CD4-positive, CD25-positive, alpha-beta regulatory T cell (primary cell): ENCODE data around the gene DZIP1L. TPM values are rescaled to one million over a fixed set of nuclear protein-coding genes. Genes with fewer than 3 reads are reported as not detected.

ENCODE experiments used
- ATAC-seq, 2 donors: fragments of 150-1000 bp; cut with Tn5 transposase; one replicate each; pipeline ENCODE4 v1.10.0; 2021; ENCODE audit warnings: low read depth in 2 of 2, moderate number of reproducible peaks in 2 of 2, moderate library complexity in 1 of 2
- DNase-seq, 3 donors: peaks; one replicate each; pipeline versions ENCODE4 v3.0.0 to v3.0.0-alpha.2; 2012 to 2022; ENCODE audit warnings: mixed read lengths in 1 of 3
- H3K27ac ChIP-seq: one replicate; pipeline ENCODE4 v1.7.0; 2013; ENCODE audit warnings: mild to moderate bottlenecking, low read length; ENCODE audit not compliant: insufficient read depth, poor library complexity, severe bottlenecking
- H3K27me3 ChIP-seq: one replicate; pipeline ENCODE4 v1.7.0; 2013; ENCODE audit warnings: low read length; ENCODE audit not compliant: control insufficient read depth, insufficient read depth
- H3K36me3 ChIP-seq: one replicate; pipeline ENCODE4 v1.7.0; 2013; ENCODE audit warnings: mild to moderate bottlenecking, low read length, moderate library complexity; ENCODE audit not compliant: control insufficient read depth, insufficient read depth
- H3K4me1 ChIP-seq: 2 replicates; pipeline ENCODE4 v1.7.0; 2013; ENCODE audit warnings: mild to moderate bottlenecking, low read length; ENCODE audit not compliant: insufficient read depth, control insufficient read depth, poor library complexity, severe bottlenecking
- H3K4me3 ChIP-seq: one replicate; pipeline ENCODE4 v1.7.0; 2013; ENCODE audit warnings: low read depth, mild to moderate bottlenecking, low read length, moderate library complexity
- H3K9me3 ChIP-seq, 2 experiments: 1 replicate in 1 of 2; 2 replicates in 1 of 2; pipeline ENCODE4 v1.7.0; 2013; ENCODE audit warnings: low read length in 2 of 2, mild to moderate bottlenecking in 1 of 2, moderate library complexity in 1 of 2; ENCODE audit not compliant: control insufficient read depth in 2 of 2
- H3K27ac Mint-ChIP-seq, 3 donors: one replicate each; pipeline ENCODE4 v1.8.0; 2020 to 2022; ENCODE audit warnings: mild to moderate bottlenecking in 3 of 3, mixed read lengths in 3 of 3, moderate library complexity in 2 of 3
- H3K27me3 Mint-ChIP-seq: one replicate; pipeline ENCODE4 v1.8.0; 2022; ENCODE audit warnings: mild to moderate bottlenecking, mixed read lengths
- H3K36me3 Mint-ChIP-seq: one replicate; pipeline ENCODE4 v1.8.0; 2020; ENCODE audit warnings: mixed read lengths
- H3K4me1 Mint-ChIP-seq, 4 donors: one replicate each; pipeline ENCODE4 v1.8.0; 2020 to 2022; ENCODE audit warnings: mixed read lengths in 4 of 4, mild to moderate bottlenecking in 1 of 4
- H3K4me3 Mint-ChIP-seq, 4 donors: one replicate each; pipeline ENCODE4 v1.8.0; 2020 to 2022; ENCODE audit warnings: mild to moderate bottlenecking in 4 of 4, mixed read lengths in 4 of 4, moderate library complexity in 3 of 4
- H3K9me3 Mint-ChIP-seq, 7 donors: one replicate each; pipeline ENCODE4 v1.8.0; 2020 to 2022; ENCODE audit warnings: mixed read lengths in 7 of 7, mild to moderate bottlenecking in 3 of 7, moderate library complexity in 2 of 7
- polyA plus RNA-seq, 4 donors: library from polyadenylated mRNA; unstranded; fragments of 300-500 nt; fragmentation: Illumina TruSeq; gene quantifications; one replicate each; pipeline ENCODE4 v1.2.3, GENCODE V29; 2021
- total RNA-seq: library from RNA; stranded (reverse); gene quantifications from one replicate; pipeline ENCODE4 v1.2.3, GENCODE V29; 2022

Gene DZIP1L
- total and polyA plus RNA-seq, 5 donors from 2014 or later = not detected

- no peak for ATAC-seq
- H3K9me3 Mint-ChIP-seq = peaks cover 0 to 1% (median 0%) of the 10 kb centered on the region in 7 donors
- peaks cover 19% of the 10 kb centered on the region for H3K27me3 Mint-ChIP-seq
- Histone ChIP-seq H3K27me3 (no peaks in the 10 kb centered on the region), H3K36me3 (no peaks in the 10 kb centered on the region), H3K9me3 (no peaks in the 10 kb centered on the region), H3K27ac (no peak overlapping the region), H3K4me3 (no peak overlapping the region), H3K4me1 (no peaks in the 10 kb centered on the region)
- no peak overlapping the region for H3K4me3 Mint-ChIP-seq
- no peaks in the 10 kb centered on the region for H3K4me1 Mint-ChIP-seq
- peak in 1 of 3 donors; percentile 35 for DNase-seq
- no peak overlapping the region for H3K27ac Mint-ChIP-seq
- no peaks in the 10 kb centered on the region for H3K36me3 Mint-ChIP-seq
Measured at GRCh38 chr3:138066383-138066782, 49.0 kb downstream of the DZIP1L start.

DNA sequence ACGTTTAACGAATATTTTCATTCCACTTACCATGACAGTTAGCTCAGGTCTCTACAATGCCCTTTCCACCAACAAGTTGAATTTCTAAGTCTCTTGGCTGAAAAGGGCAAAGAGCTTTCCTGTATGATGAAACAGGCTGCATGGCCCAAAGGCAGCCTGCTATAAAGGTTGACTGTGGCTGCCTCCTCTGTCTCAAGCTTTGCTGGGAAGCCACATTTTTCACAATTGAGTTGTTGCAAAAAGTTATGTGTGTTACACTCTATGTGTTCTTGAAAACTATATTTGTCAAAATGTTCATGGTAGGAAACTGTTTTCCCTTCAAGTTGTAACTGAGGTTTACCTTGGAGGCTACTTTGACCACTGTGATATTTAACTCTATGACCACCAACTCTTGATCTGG lies 49.5 kb downstream of the DZIP1L start:
- no peaks in the 10 kb centered on the region for H3K4me1 ChIP-seq
- H3K36me3 Mint-ChIP-seq = no peaks in the 10 kb centered on the region
- ATAC-seq = no peak

GRCh38 chr3:138063416-138063815 lies 52.0 kb downstream of the DZIP1L start:
- DNase-seq (no peak), ATAC-seq (no peak)
- no peaks in the 10 kb centered on the region for H3K9me3 ChIP-seq
- Mint-ChIP-seq H3K27me3 (peaks cover 13% of the 10 kb centered on the region), H3K4me3 (no peak overlapping the region), H3K36me3 (no peaks in the 10 kb centered on the region), H3K4me1 (no peaks in the 10 kb centered on the region), H3K27ac (no peak overlapping the region), H3K9me3 (peaks cover 0 to 1% (median 0%) of the 10 kb centered on the region in 7 donors)
- H3K4me3 ChIP-seq = no peak overlapping the region
- no peaks in the 10 kb centered on the region for H3K4me1 ChIP-seq
- H3K27me3 ChIP-seq = no peaks in the 10 kb centered on the region
- H3K27ac ChIP-seq = no peak overlapping the region
- H3K36me3 ChIP-seq = no peaks in the 10 kb centered on the region

More for the DNA sequence above, 49.5 kb downstream of the DZIP1L start:
- H3K9me3 ChIP-seq = no peaks in the 10 kb centered on the region
- no peak overlapping the region for H3K4me3 ChIP-seq
- Mint-ChIP-seq H3K4me1 (no peaks in the 10 kb centered on the region), H3K27ac (no peak overlapping the region), H3K9me3 (peaks cover 0 to 1% (median 0%) of the 10 kb centered on the region in 7 donors), H3K4me3 (no peak overlapping the region), H3K27me3 (peaks cover 15% of the 10 kb centered on the region)
- no peak for DNase-seq
- H3K27ac ChIP-seq = no peak overlapping the region
- H3K27me3 ChIP-seq = no peaks in the 10 kb centered on the region
- no peaks in the 10 kb centered on the region for H3K36me3 ChIP-seq

DNA sequence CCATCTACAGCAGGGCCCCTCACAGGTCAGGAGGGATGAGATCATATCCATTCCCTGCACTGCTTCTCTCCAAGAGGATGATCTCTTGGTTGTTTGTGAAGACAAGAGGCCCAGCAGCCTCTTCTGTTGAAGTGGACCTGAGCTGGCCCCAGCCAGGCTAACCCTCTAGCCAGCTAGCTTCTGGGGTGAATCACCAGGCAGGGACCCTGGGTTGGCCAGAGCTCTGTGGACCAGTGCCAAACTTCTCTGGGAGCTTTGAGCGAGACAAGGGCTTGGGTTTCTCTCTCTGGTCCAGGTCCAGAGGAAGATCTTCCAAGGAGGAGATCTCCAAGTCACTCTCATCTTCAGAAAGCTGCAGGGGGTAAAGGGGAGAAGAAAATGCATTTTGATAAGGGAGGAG lies 52.8 kb downstream of the DZIP1L start:
- Histone ChIP-seq H3K4me1 (no peaks in the 10 kb centered on the region), H3K36me3 (no peaks in the 10 kb centered on the region), H3K4me3 (no peak overlapping the region), H3K27ac (no peak overlapping the region), H3K27me3 (no peaks in the 10 kb centered on the region), H3K9me3 (no peaks in the 10 kb centered on the region)
- Mint-ChIP-seq H3K4me3 (no peak overlapping the region), H3K27me3 (peaks cover 16% of the 10 kb centered on the region), H3K4me1 (no peaks in the 10 kb centered on the region), H3K36me3 (no peaks in the 10 kb centered on the region), H3K27ac (no peak overlapping the region), H3K9me3 (peaks cover 0 to 1% (median 0%) of the 10 kb centered on the region in 7 donors)
- no peak for ATAC-seq
- no peak for DNase-seq

- Mint-ChIP-seq H3K9me3 (peaks cover 0 to 1% (median 0%) of the 10 kb centered on the region in 7 donors), H3K27me3 (peaks cover 12% of the 10 kb centered on the region), H3K4me3 (no peak overlapping the region), H3K4me1 (no peaks in the 10 kb centered on the region), H3K36me3 (no peaks in the 10 kb centered on the region), H3K27ac (no peak overlapping the region)
- Histone ChIP-seq H3K27ac (no peak overlapping the region), H3K4me3 (no peak overlapping the region), H3K27me3 (no peaks in the 10 kb centered on the region), H3K9me3 (no peaks in the 10 kb centered on the region), H3K4me1 (no peaks in the 10 kb centered on the region), H3K36me3 (no peaks in the 10 kb centered on the region)
- DNase-seq (no peak), ATAC-seq (no peak)
Measured at GRCh38 chr3:138062037-138062436, 53.4 kb downstream of the DZIP1L start.

DNA sequence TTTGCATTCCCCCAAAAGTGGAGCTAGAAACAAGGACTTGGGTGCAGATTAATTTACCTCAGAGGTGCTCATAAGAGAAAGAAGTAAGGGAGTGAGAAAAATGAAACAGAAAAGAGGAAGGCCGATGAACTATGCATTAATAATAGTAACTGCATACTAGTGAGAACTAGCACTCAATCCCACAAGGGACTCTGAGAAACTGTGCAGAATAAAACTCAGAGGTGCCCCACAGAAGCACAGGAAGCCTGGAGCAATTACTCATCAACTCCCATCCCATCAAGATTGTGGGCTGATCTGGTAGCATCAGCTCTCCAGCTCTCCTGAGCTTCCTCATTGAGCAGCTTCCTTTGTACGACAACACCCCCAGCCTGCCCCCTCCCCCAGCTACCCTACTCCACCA lies 54.6 kb downstream of the DZIP1L start:
- Mint-ChIP-seq H3K36me3 (no peaks in the 10 kb centered on the region), H3K4me3 (no peak overlapping the region), H3K4me1 (no peaks in the 10 kb centered on the region), H3K9me3 (peaks cover 0 to 1% (median 0%) of the 10 kb centered on the region in 7 donors), H3K27ac (no peak overlapping the region), H3K27me3 (peaks cover 17% of the 10 kb centered on the region)
- H3K9me3 ChIP-seq = no peaks in the 10 kb centered on the region
- no peaks in the 10 kb centered on the region for H3K36me3 ChIP-seq
- H3K27me3 ChIP-seq = no peaks in the 10 kb centered on the region
- no peak for DNase-seq
- no peaks in the 10 kb centered on the region for H3K4me1 ChIP-seq
- no peak overlapping the region for H3K4me3 ChIP-seq
- H3K27ac ChIP-seq = no peak overlapping the region
- no peak for ATAC-seq

DNA sequence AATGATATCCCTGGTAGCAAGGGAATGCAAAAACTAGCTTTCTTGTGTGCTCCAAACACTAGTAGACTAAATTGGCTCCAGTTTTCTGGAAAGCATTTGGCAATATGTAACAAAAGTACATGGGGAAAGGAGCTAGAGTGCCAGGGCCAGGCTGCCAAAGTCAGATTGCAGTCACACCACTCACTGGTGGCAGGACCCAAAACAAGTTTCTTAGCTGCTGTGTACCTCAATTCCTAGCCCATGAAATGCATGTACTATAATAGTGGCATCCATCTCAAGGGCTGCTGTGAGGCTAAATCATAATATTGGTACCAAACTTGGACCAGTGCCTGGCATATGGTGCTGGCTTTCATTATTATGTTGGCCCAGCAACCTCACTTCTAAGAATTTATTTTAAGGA lies 56.1 kb downstream of the DZIP1L start:
- DNase-seq (no peak), ATAC-seq (no peak)
- peaks cover 0 to 1% (median 0%) of the 10 kb centered on the region in 7 donors for H3K9me3 Mint-ChIP-seq
- H3K4me1 Mint-ChIP-seq = no peaks in the 10 kb centered on the region
- H3K36me3 Mint-ChIP-seq = no peaks in the 10 kb centered on the region
- Histone ChIP-seq H3K9me3 (no peaks in the 10 kb centered on the region), H3K27me3 (no peaks in the 10 kb centered on the region), H3K4me1 (no peaks in the 10 kb centered on the region), H3K27ac (no peak overlapping the region), H3K36me3 (no peaks in the 10 kb centered on the region), H3K4me3 (no peak overlapping the region)
- H3K4me3 Mint-ChIP-seq = no peak overlapping the region
- H3K27ac Mint-ChIP-seq = no peak overlapping the region
- peaks cover 23% of the 10 kb centered on the region for H3K27me3 Mint-ChIP-seq

GRCh38 chr3:138057384-138057783 lies 58.0 kb downstream of the DZIP1L start:
- H3K4me3 ChIP-seq = no peak overlapping the region
- H3K4me1 ChIP-seq = no peaks in the 10 kb centered on the region
- no peaks in the 10 kb centered on the region for H3K36me3 ChIP-seq
- no peak for ATAC-seq
- H3K9me3 ChIP-seq = no peaks in the 10 kb centered on the region
- H3K27me3 ChIP-seq = peaks cover 2% of the 10 kb centered on the region
- Mint-ChIP-seq H3K9me3 (no peaks in the 10 kb centered on the region), H3K4me1 (peaks cover 0 to 5% (median 0%) of the 10 kb centered on the region in 4 donors), H3K27me3 (peaks cover 27% of the 10 kb centered on the region), H3K27ac (no peak overlapping the region), H3K36me3 (no peaks in the 10 kb centered on the region), H3K4me3 (no peak overlapping the region)
- DNase-seq = no peak
- no peak overlapping the region for H3K27ac ChIP-seq
